ENCODE results near the gene MBP. TPM values are rescaled to one million over a fixed set of nuclear protein-coding genes. Genes with fewer than 3 reads are reported as not detected.

MBP gene
- total and polyA plus RNA-seq, 2 donors from 2014 or later, result 15.1 to 61.2 TPM

DNA sequence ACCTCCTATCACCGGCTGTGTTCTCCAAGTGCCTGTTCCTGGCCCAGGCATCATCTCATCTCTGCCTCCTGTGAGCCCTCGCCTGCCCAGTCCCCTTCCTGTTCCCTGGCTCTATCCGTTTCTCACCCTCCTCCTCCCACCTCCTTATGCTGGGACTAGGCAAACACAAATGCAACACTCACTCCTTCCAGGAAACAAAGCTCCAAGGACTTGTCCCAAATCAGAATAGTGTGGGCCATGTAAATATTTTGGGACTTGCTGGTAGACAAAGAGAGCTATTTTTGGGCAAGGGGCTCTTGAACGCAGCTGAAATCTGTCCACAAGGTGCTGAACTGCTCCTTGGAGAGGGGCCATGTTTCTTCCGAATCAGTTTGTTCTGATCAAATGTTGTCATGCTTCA lies 25.3 kb downstream of the MBP start:
- peak overlapping the region; percentile 30 to 90 for H3K27ac ChIP-seq (ENCODE audit: low read depth in 2 of 2, low read length in 2 of 2)
- FAIRE-seq, result no peak
- no peak overlapping the region for H3K4me3 ChIP-seq (ENCODE audit: low read length in 3 of 3)
- H3K9ac ChIP-seq (ENCODE audit: low read length in 3 of 3), result no peak overlapping the region
- TF ChIP-seq, protein P1, sequence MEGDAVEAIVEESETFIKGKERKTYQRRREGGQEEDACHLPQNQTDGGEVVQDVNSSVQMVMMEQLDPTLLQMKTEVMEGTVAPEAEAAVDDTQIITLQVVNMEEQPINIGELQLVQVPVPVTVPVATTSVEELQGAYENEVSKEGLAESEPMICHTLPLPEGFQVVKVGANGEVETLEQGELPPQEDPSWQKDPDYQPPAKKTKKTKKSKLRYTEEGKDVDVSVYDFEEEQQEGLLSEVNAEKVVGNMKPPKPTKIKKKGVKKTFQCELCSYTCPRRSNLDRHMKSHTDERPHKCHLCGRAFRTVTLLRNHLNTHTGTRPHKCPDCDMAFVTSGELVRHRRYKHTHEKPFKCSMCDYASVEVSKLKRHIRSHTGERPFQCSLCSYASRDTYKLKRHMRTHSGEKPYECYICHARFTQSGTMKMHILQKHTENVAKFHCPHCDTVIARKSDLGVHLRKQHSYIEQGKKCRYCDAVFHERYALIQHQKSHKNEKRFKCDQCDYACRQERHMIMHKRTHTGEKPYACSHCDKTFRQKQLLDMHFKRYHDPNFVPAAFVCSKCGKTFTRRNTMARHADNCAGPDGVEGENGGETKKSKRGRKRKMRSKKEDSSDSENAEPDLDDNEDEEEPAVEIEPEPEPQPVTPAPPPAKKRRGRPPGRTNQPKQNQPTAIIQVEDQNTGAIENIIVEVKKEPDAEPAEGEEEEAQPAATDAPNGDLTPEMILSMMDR (IDR thresholded peaks at IDR 0.05; ENCODE audit: borderline replicate concordance, extremely low read depth, insufficient read depth), result no peak
- H3K9me3 ChIP-seq (ENCODE audit: control insufficient read depth in 2 of 3, insufficient read depth in 1 of 3, low read length in 3 of 3), result no peaks in the 10 kb centered on the region
- peaks cover 11 to 44% (median 28%) of the 10 kb centered on the region in 3 donors for H3K4me1 ChIP-seq (ENCODE audit: control insufficient read depth in 2 of 3, insufficient read depth in 2 of 3, low read depth in 1 of 3, low read length in 3 of 3)
- DNase-seq, result peak in 4 of 5 donors; percentile 20 to 56 (median 42)
- intact Hi-C loops (cut with DNase I), result no loop called here
- H3K36me3 ChIP-seq (ENCODE audit: control insufficient read depth in 2 of 3, insufficient read depth in 3 of 3, low read length in 3 of 3), result no peaks in the 10 kb centered on the region
- no peaks in the 10 kb centered on the region for H3K27me3 ChIP-seq (ENCODE audit: control insufficient read depth, insufficient read depth, low read length)

DNA sequence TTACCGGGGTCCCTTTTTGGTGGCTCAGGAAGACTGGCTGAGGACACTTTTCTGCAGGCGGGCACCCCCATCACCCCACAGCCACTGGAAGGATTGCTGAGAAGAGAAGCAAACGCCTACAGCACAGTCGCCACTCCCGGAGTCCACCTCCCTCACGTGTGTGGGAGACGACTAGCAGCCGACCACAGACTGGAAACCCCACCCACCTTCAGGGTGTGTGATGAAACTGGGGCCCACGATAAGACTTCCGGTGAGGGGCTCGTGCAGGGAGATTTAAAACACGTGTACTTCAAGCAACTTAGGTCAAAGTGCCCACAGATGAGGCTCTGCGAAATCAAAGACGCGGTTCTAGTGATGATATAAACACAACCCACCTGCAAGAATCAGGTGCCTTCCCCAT lies 26.3 kb downstream of the MBP start:
- Histone ChIP-seq H3K4me1 (ENCODE audit: control insufficient read depth in 2 of 3, insufficient read depth in 2 of 3, low read depth in 1 of 3, low read length in 3 of 3) (peaks cover 21 to 54% (median 38%) of the 10 kb centered on the region in 3 donors), H3K4me3 (ENCODE audit: low read length in 3 of 3) (no peak overlapping the region), H3K9ac (ENCODE audit: low read length in 3 of 3) (peak overlapping the region in 1 of 3 donors; percentile 1), H3K9me3 (ENCODE audit: control insufficient read depth in 2 of 3, insufficient read depth in 1 of 3, low read length in 3 of 3) (no peaks in the 10 kb centered on the region), H3K27ac (ENCODE audit: low read depth in 2 of 2, low read length in 2 of 2) (no peak overlapping the region), H3K36me3 (ENCODE audit: control insufficient read depth in 2 of 3, insufficient read depth in 3 of 3, low read length in 3 of 3) (no peaks in the 10 kb centered on the region), H3K27me3 (ENCODE audit: control insufficient read depth, insufficient read depth, low read length) (no peaks in the 10 kb centered on the region)
- FAIRE-seq (no peak), DNase-seq (peak in 2 of 5 donors; percentile 45 to 74)
- TF ChIP-seq, protein P1 (IDR thresholded peaks at IDR 0.05; ENCODE audit: borderline replicate concordance, extremely low read depth, insufficient read depth), result no peak
- intact Hi-C loops (cut with DNase I), result no loop called here

DNA sequence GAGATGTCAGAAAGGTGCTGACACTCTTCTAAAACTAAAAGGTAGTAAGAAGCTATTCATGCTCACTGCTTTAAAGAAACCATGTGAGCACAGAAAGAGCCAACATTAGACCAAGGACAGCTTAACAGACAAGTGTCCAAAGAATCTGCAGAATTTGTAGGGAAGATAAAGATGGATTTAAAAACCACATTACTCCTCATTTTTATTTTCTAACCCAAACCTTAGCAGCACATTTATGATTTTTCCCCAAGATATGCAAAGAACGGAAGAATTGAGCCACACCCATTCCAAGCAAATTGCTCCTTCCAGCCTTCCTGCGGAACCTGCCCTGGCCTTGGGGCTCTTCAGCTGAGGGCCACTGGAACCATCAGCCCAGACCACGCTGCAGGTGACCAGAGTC lies 26.9 kb downstream of the MBP start:
- no peak for FAIRE-seq
- H3K4me1 ChIP-seq (ENCODE audit: control insufficient read depth in 2 of 3, insufficient read depth in 2 of 3, low read depth in 1 of 3, low read length in 3 of 3), result peaks cover 21 to 58% (median 43%) of the 10 kb centered on the region in 3 donors
- H3K4me3 ChIP-seq (ENCODE audit: low read length in 3 of 3), result no peak overlapping the region
- H3K9ac ChIP-seq (ENCODE audit: low read length in 3 of 3), result no peak overlapping the region
- peak overlapping the region in 1 of 2 donors; percentile 77 for H3K27ac ChIP-seq (ENCODE audit: low read depth in 2 of 2, low read length in 2 of 2)
- no peaks in the 10 kb centered on the region for H3K36me3 ChIP-seq (ENCODE audit: control insufficient read depth in 2 of 3, insufficient read depth in 3 of 3, low read length in 3 of 3)
- intact Hi-C loops (cut with DNase I), result no loop called here
- TF ChIP-seq, protein P1 (IDR thresholded peaks at IDR 0.05; ENCODE audit: borderline replicate concordance, extremely low read depth, insufficient read depth), result no peak
- DNase-seq, result peak in 2 of 5 donors; percentile 20 to 45
- no peaks in the 10 kb centered on the region for H3K9me3 ChIP-seq (ENCODE audit: control insufficient read depth in 2 of 3, insufficient read depth in 1 of 3, low read length in 3 of 3)
- no peaks in the 10 kb centered on the region for H3K27me3 ChIP-seq (ENCODE audit: control insufficient read depth, insufficient read depth, low read length)

DNA sequence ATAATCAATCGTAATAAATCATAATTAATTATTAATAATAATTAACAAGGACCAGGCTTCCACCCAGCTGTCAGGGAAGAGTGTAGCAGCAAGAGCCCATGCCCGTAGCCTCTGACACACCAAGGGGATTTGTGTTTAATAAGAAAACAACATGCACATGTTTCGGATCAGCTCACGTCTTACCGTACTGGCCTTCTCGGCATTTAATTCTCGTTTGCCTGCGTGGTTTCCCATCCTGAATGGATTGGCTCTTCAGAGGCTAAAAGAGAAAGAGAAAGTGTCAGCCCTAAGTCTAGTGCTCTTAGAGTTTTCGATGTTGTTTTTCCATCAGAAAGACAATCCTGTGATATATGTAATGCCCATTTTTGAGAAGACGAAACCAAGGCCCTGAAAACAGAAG lies 27.6 kb downstream of the MBP start:
- no peak for FAIRE-seq
- H3K9me3 ChIP-seq (ENCODE audit: control insufficient read depth in 2 of 3, insufficient read depth in 1 of 3, low read length in 3 of 3), result no peaks in the 10 kb centered on the region
- intact Hi-C loops (cut with DNase I), result no loop called here
- H3K36me3 ChIP-seq (ENCODE audit: control insufficient read depth in 2 of 3, insufficient read depth in 3 of 3, low read length in 3 of 3), result peaks cover 0 to 1% (median under 1%) of the 10 kb centered on the region in 3 donors
- H3K27ac ChIP-seq (ENCODE audit: low read depth in 2 of 2, low read length in 2 of 2), result peak overlapping the region in 1 of 2 donors; percentile 77
- H3K9ac ChIP-seq (ENCODE audit: low read length in 3 of 3), result no peak overlapping the region
- DNase-seq, result peak in 3 of 5 donors; percentile 18 to 58 (median 33)
- H3K4me3 ChIP-seq (ENCODE audit: low read length in 3 of 3), result no peak overlapping the region
- H3K27me3 ChIP-seq (ENCODE audit: control insufficient read depth, insufficient read depth, low read length), result no peaks in the 10 kb centered on the region
- TF ChIP-seq, protein P1 (IDR thresholded peaks at IDR 0.05; ENCODE audit: borderline replicate concordance, extremely low read depth, insufficient read depth), result no peak
- peaks cover 21 to 61% (median 44%) of the 10 kb centered on the region in 3 donors for H3K4me1 ChIP-seq (ENCODE audit: control insufficient read depth in 2 of 3, insufficient read depth in 2 of 3, low read depth in 1 of 3, low read length in 3 of 3)
